ENCODE results near the gene WFDC10B.

The WFDC10B gene

GRCh38 chr20:45647441-45648050, 57.3 kb downstream of the WFDC10B start (continued):
- TF ChIP-seq PRDM2 (tag by site-specific recombination; IDR thresholded peaks at IDR 0.05; ENCODE audit: borderline replicate concordance) (no peak), EGR2 (tag by site-specific recombination; IDR thresholded peaks at IDR 0.05; ENCODE audit: low read depth) (no peak), ZNF707 (tag by site-specific recombination; IDR thresholded peaks at IDR 0.05) (no peak), ZNF792 (tag by site-specific recombination; IDR thresholded peaks at IDR 0.05) (no peak), ZNF175 (tag by site-specific recombination; IDR thresholded peaks at IDR 0.05) (no peak)

- POLR2A ChIA-PET: no interaction called here
- no peak overlapping the region for H3K27ac ChIP-seq (ENCODE audit: extremely low read depth, low read depth, low read length)
- H3K9me3 ChIP-seq (ENCODE audit: control insufficient read depth, insufficient read depth, low read depth, low read length): no peaks in the 10 kb centered on the region
- no peak overlapping the region for H3K4me3 ChIP-seq (ENCODE audit: low read depth, low read length)
- CTCF ChIA-PET: no interaction called here
- H3K36me3 ChIP-seq (ENCODE audit: control insufficient read depth in 2 of 2, insufficient read depth in 1 of 2, low read length in 2 of 2): no peaks in the 10 kb centered on the region
- no peaks in the 10 kb centered on the region for H3K4me1 ChIP-seq (ENCODE audit: control insufficient read depth, insufficient read depth, low read length)
- TF ChIP-seq ZNF423 (tag by site-specific recombination; IDR thresholded peaks at IDR 0.05) (no peak), ZBTB20 (tag by site-specific recombination; IDR thresholded peaks at IDR 0.05) (no peak), ZNF132 (tag by site-specific recombination; IDR thresholded peaks at IDR 0.05; ENCODE audit: borderline replicate concordance) (no peak), ZNF114 (tag by site-specific recombination; IDR thresholded peaks at IDR 0.05) (no peak), RBAK (tag by site-specific recombination; IDR thresholded peaks at IDR 0.05) (no peak), ZFHX2 (tag by site-specific recombination; conservative IDR thresholded peaks at IDR 0.05) (no peak), ZSCAN16 (tag by site-specific recombination; IDR thresholded peaks at IDR 0.05) (no peak), ZNF16 (tag by site-specific recombination; IDR thresholded peaks at IDR 0.05; ENCODE audit: low read depth) (no peak), ZFP41 (tag by site-specific recombination; IDR thresholded peaks at IDR 0.05; ENCODE audit: borderline replicate concordance) (no peak), HOXD13 (CRISPR knock-in tag; IDR thresholded peaks at IDR 0.05; ENCODE audit: borderline replicate concordance) (no peak), ZNF548 (tag by site-specific recombination; IDR thresholded peaks at IDR 0.05) (no peak), ZNF610 (tag by site-specific recombination; IDR thresholded peaks at IDR 0.05; ENCODE audit: borderline replicate concordance) (no peak), ZNF704 (tag by site-specific recombination; IDR thresholded peaks at IDR 0.05) (no peak), PRDM2 (tag by site-specific recombination; IDR thresholded peaks at IDR 0.05; ENCODE audit: borderline replicate concordance) (no peak), ZBTB44 (tag by site-specific recombination; IDR thresholded peaks at IDR 0.05) (no peak), ZNF660 (tag by site-specific recombination; IDR thresholded peaks at IDR 0.05) (no peak), ZNF677 (tag by site-specific recombination; IDR thresholded peaks at IDR 0.05) (no peak), ZNF10 (tag by site-specific recombination; IDR thresholded peaks at IDR 0.05) (no peak)
Observed at GRCh38 chr20:45646875-45647274, 57.9 kb downstream of the WFDC10B start.
